ENCODE results near the gene CFD.

DNA sequence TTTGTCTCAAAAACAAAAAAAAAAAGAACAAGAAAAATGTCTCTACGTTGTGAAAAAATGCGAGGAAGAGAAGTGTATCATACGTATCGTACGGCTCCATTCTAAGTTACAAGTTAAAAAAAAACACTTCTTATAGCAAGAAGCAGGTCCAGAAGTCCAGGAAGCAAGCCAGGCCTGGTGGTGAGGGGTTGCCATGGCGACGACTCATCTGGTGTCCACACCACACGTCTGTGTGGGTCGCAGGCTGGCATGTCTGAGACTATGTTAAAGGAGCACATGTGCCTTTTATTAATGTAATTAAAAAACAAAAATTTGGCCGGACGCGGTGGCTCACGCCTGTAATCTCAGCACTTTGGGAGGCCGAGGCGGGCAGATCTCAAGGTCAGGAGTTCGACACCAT, 27.6 kb downstream of the CFD start:
- TF ChIP-seq, protein P1, sequence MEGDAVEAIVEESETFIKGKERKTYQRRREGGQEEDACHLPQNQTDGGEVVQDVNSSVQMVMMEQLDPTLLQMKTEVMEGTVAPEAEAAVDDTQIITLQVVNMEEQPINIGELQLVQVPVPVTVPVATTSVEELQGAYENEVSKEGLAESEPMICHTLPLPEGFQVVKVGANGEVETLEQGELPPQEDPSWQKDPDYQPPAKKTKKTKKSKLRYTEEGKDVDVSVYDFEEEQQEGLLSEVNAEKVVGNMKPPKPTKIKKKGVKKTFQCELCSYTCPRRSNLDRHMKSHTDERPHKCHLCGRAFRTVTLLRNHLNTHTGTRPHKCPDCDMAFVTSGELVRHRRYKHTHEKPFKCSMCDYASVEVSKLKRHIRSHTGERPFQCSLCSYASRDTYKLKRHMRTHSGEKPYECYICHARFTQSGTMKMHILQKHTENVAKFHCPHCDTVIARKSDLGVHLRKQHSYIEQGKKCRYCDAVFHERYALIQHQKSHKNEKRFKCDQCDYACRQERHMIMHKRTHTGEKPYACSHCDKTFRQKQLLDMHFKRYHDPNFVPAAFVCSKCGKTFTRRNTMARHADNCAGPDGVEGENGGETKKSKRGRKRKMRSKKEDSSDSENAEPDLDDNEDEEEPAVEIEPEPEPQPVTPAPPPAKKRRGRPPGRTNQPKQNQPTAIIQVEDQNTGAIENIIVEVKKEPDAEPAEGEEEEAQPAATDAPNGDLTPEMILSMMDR (tag by site-specific recombination; IDR thresholded peaks at IDR 0.05): no peak
- TF ChIP-seq ZNF274 (IDR thresholded peaks at IDR 0.05; ENCODE audit: low read length) (no peak), ZNF274 (tag by site-specific recombination; IDR thresholded peaks at IDR 0.05; ENCODE audit: borderline replicate concordance) (no peak), TCF7L2 (IDR thresholded peaks at IDR 0.05; ENCODE audit: borderline replicate concordance, low read depth, low read length) (no peak), ZNF175 (tag by site-specific recombination; IDR thresholded peaks at IDR 0.05) (no peak)
